Prostate gland (tissue), 2 donors: ENCODE data around the gene GPR179.

ENCODE experiments used
- CTCF ChIP-seq, 4 experiments: fragments of 200-600 bp in 2 of 4; fragments of 450-650 bp in 2 of 4; sonication (generic) in 2 of 4; IDR thresholded peaks; 1 replicate in 3 of 4; 2 replicates in 1 of 4; pipeline ENCODE4 v1.5.1; 2016 to 2019; ENCODE audit warnings: antibody characterized with exemption in 4 of 4, mild to moderate bottlenecking in 2 of 4, moderate library complexity in 2 of 4
- POLR2A ChIP-seq: fragments of 450-650 bp; IDR thresholded peaks from one replicate; pipeline ENCODE4 v1.6.1; 2016; ENCODE audit warnings: antibody characterized with exemption, mild to moderate bottlenecking
- POLR2AphosphoS5 ChIP-seq: sonication (generic); formaldehyde crosslinking; IDR thresholded peaks from one replicate; pipeline ENCODE4 v1.6.1; 2017; ENCODE audit warnings: antibody characterized with exemption

DNA sequence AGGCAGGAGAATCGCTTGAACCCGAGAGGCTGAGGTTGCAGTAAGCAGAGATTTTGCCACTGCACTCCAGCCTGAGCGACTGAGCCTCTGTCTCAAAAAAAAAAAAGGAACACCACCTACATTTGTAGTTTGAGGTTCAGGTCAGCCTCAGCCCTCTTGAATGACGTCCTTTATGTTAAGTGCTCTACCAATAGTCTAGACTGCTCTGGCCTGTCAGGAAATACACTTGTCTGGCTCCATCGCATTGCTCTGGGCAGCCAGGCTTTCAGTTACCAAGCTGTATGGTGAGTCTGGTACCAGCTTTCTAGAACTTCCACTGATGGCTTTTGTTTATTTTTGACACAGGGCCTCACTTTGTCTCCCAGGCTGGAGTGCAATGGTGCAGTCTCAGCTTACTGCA, 19.3 kb upstream of the GPR179 start:
- TF ChIP-seq CTCF (IDR thresholded peaks at IDR 0.05) (no peak), POLR2A (no peak), POLR2AphosphoS5 (no peak)
